ENCODE data around the gene STPG4.

STPG4 gene

GRCh38 chr2:47086054-47086471 lies 69.0 kb downstream of the STPG4 start:
- no peak for DNase-seq (ENCODE audit: low spot score)
- in situ Hi-C loops (cut with MboI; ENCODE audit: low pct_unique_long_range_greater_than_20kb, low sequenced_read_pairs, unreplicated experiment): no loop called here
- no peak for TF ChIP-seq CTCF (IDR thresholded peaks at IDR 0.05; ENCODE audit: extremely low read depth, insufficient read depth, missing control alignments)

- DNase-seq (ENCODE audit: low spot score): no peak
- TF ChIP-seq CTCF (IDR thresholded peaks at IDR 0.05; ENCODE audit: extremely low read depth, insufficient read depth, missing control alignments): no peak
- in situ Hi-C loops (cut with MboI; ENCODE audit: low pct_unique_long_range_greater_than_20kb, low sequenced_read_pairs, unreplicated experiment): no loop called here
Observed at GRCh38 chr2:47083886-47084687, 71.0 kb downstream of the STPG4 start.

- DNase-seq (ENCODE audit: low spot score): no peak
- in situ Hi-C loops (cut with MboI; ENCODE audit: low pct_unique_long_range_greater_than_20kb, low sequenced_read_pairs, unreplicated experiment): no loop called here
- TF ChIP-seq CTCF (IDR thresholded peaks at IDR 0.05; ENCODE audit: extremely low read depth, insufficient read depth, missing control alignments): no peak
Observed at GRCh38 chr2:47083485-47083884, 71.6 kb downstream of the STPG4 start.

GRCh38 chr2:47083005-47083404 lies 72.1 kb downstream of the STPG4 start:
- no peak for TF ChIP-seq CTCF (IDR thresholded peaks at IDR 0.05; ENCODE audit: extremely low read depth, insufficient read depth, missing control alignments)
- no peak for DNase-seq (ENCODE audit: low spot score)
- in situ Hi-C loops (cut with MboI; ENCODE audit: low pct_unique_long_range_greater_than_20kb, low sequenced_read_pairs, unreplicated experiment): no loop called here

GRCh38 chr2:47080888-47081301 lies 74.2 kb downstream of the STPG4 start:
- no peak for TF ChIP-seq CTCF (IDR thresholded peaks at IDR 0.05; ENCODE audit: extremely low read depth, insufficient read depth, missing control alignments)
- in situ Hi-C loops (cut with MboI; ENCODE audit: low pct_unique_long_range_greater_than_20kb, low sequenced_read_pairs, unreplicated experiment): no loop called here
- no peak for DNase-seq (ENCODE audit: low spot score)

- DNase-seq (ENCODE audit: low spot score): no peak
- in situ Hi-C loops (cut with MboI; ENCODE audit: low pct_unique_long_range_greater_than_20kb, low sequenced_read_pairs, unreplicated experiment): no loop called here
- no peak for TF ChIP-seq CTCF (IDR thresholded peaks at IDR 0.05; ENCODE audit: extremely low read depth, insufficient read depth, missing control alignments)
Observed at GRCh38 chr2:47079515-47080412, 75.3 kb downstream of the STPG4 start.
